ENCODE results near the gene CRYBB1. TPM values are rescaled to one million over a fixed set of nuclear protein-coding genes. Genes with fewer than 3 reads are reported as not detected.

Gene CRYBB1
- total and polyA plus RNA-seq, 2 donors from 2014 or later = 0.54 to 1.7 TPM

DNA sequence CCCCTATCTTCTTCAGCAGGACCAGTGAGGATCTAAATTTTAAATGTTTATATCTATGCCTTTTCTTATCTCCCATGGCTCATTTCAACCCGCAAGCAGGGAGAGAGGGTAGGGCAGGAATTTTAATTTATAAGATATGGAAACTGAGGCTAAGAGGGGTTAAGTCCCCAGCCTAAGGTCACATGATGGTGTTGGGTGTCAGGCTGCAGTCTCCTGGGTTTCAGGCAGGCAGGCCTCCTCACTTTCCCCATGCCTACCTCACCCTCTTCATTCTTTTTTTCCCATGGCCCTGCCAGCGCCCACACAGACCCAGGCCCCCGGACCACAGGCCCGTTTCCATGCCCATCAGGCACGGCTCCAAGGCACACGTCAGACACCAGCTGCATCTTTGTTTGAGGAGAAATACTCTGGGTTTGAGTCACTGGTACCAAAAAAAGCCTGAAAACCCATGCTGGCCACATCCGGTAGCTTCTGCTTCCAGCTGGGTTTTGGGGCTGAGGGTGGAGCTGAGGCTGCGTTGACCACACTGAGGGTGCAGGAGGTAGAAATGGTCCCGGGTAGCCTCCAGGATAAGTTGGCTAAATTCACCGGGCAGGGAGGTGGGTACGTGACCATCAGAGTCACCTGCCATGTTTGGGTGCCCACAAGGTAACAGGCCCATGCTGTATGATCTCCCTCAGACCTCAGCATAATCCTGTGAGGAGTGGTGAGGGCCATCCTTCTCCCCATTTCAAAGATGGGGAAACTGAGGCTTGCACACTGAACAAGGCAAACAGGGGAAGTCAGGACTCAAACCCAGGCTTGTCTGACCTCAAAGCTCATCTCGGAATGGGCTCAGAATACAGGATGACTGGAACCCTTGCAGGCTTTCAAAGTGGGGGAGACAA lies 7.5 kb downstream of the CRYBB1 start:
- DNase-seq (no peak), FAIRE-seq (no peak)
- Histone ChIP-seq H3K27me3 (ENCODE audit: control insufficient read depth, insufficient read depth, low read length) (no peaks in the 10 kb centered on the region), H3K4me3 (ENCODE audit: low read length in 3 of 3) (no peak overlapping the region), H3K9me3 (ENCODE audit: control insufficient read depth in 2 of 3, insufficient read depth in 1 of 3, low read length in 3 of 3) (no peaks in the 10 kb centered on the region), H3K27ac (ENCODE audit: low read depth in 2 of 2, low read length in 2 of 2) (no peak overlapping the region), H3K36me3 (ENCODE audit: control insufficient read depth in 2 of 3, insufficient read depth in 3 of 3, low read length in 3 of 3) (no peaks in the 10 kb centered on the region), H3K9ac (ENCODE audit: low read length in 3 of 3) (no peak overlapping the region), H3K4me1 (ENCODE audit: control insufficient read depth in 2 of 3, insufficient read depth in 2 of 3, low read depth in 1 of 3, low read length in 3 of 3) (no peaks in the 10 kb centered on the region)
- TF ChIP-seq, protein P1, sequence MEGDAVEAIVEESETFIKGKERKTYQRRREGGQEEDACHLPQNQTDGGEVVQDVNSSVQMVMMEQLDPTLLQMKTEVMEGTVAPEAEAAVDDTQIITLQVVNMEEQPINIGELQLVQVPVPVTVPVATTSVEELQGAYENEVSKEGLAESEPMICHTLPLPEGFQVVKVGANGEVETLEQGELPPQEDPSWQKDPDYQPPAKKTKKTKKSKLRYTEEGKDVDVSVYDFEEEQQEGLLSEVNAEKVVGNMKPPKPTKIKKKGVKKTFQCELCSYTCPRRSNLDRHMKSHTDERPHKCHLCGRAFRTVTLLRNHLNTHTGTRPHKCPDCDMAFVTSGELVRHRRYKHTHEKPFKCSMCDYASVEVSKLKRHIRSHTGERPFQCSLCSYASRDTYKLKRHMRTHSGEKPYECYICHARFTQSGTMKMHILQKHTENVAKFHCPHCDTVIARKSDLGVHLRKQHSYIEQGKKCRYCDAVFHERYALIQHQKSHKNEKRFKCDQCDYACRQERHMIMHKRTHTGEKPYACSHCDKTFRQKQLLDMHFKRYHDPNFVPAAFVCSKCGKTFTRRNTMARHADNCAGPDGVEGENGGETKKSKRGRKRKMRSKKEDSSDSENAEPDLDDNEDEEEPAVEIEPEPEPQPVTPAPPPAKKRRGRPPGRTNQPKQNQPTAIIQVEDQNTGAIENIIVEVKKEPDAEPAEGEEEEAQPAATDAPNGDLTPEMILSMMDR (IDR thresholded peaks at IDR 0.05; ENCODE audit: borderline replicate concordance, extremely low read depth, insufficient read depth) = no peak
- intact Hi-C loops (cut with DNase I) = no loop called here

- no peaks in the 10 kb centered on the region for H3K9me3 ChIP-seq (ENCODE audit: control insufficient read depth in 2 of 3, insufficient read depth in 1 of 3, low read length in 3 of 3)
- intact Hi-C loops (cut with DNase I) = no loop called here
- no peak overlapping the region for H3K9ac ChIP-seq (ENCODE audit: low read length in 3 of 3)
- H3K4me1 ChIP-seq (ENCODE audit: control insufficient read depth in 2 of 3, insufficient read depth in 2 of 3, low read depth in 1 of 3, low read length in 3 of 3) = no peaks in the 10 kb centered on the region
- H3K27ac ChIP-seq (ENCODE audit: low read depth in 2 of 2, low read length in 2 of 2) = no peak overlapping the region
- no peak overlapping the region for H3K4me3 ChIP-seq (ENCODE audit: low read length in 3 of 3)
- FAIRE-seq = no peak
- no peak for DNase-seq
- no peaks in the 10 kb centered on the region for H3K36me3 ChIP-seq (ENCODE audit: control insufficient read depth in 2 of 3, insufficient read depth in 3 of 3, low read length in 3 of 3)
- H3K27me3 ChIP-seq (ENCODE audit: control insufficient read depth, insufficient read depth, low read length) = no peaks in the 10 kb centered on the region
- TF ChIP-seq, protein P1 (IDR thresholded peaks at IDR 0.05; ENCODE audit: borderline replicate concordance, extremely low read depth, insufficient read depth) = no peak
These were observed 8.5 kb downstream of the CRYBB1 start for GRCh38 chr22:26609287-26609686.

DNA sequence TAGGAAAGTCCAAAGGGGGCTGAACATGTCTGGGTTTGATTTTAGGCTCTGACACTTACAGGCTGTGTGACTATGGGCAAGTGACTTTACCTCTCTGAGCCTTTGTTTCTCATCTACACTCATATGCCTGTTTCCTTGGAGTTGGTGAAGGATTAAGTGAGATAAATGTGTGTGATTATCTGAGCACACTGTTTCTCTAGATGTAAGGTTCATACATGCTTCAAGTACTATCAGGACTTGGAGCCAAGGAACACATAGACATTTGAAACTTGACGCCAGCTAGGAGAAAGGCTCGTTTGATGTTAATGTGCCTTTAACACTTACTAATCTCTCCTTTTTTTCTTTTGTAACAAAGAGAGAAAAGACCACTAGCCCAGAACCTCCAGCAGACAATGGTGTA lies 9.7 kb downstream of the CRYBB1 start:
- TF ChIP-seq, protein P1 (IDR thresholded peaks at IDR 0.05; ENCODE audit: borderline replicate concordance, extremely low read depth, insufficient read depth) = no peak
- DNase-seq (no peak), FAIRE-seq (no peak)
- no peaks in the 10 kb centered on the region for H3K36me3 ChIP-seq (ENCODE audit: control insufficient read depth in 2 of 3, insufficient read depth in 3 of 3, low read length in 3 of 3)
- no peaks in the 10 kb centered on the region for H3K4me1 ChIP-seq (ENCODE audit: control insufficient read depth in 2 of 3, insufficient read depth in 2 of 3, low read depth in 1 of 3, low read length in 3 of 3)
- intact Hi-C loops (cut with DNase I) = no loop called here
- H3K4me3 ChIP-seq (ENCODE audit: low read length in 3 of 3) = no peak overlapping the region
- no peaks in the 10 kb centered on the region for H3K27me3 ChIP-seq (ENCODE audit: control insufficient read depth, insufficient read depth, low read length)
- H3K27ac ChIP-seq (ENCODE audit: low read depth in 2 of 2, low read length in 2 of 2) = no peak overlapping the region
- no peaks in the 10 kb centered on the region for H3K9me3 ChIP-seq (ENCODE audit: control insufficient read depth in 2 of 3, insufficient read depth in 1 of 3, low read length in 3 of 3)
- H3K9ac ChIP-seq (ENCODE audit: low read length in 3 of 3) = no peak overlapping the region

Data from kidney (tissue), 14 donors.